ENCODE measurements around the gene RND1.
"Not testable (repeated sequence)": the region's sequence is repeated elsewhere in the genome, so short reads cannot be mapped to it uniquely, and the experiment has no call there.

RND1 gene

GRCh38 chr12:48865281-48866051, at the start of gene RND1:
RND1 (minus strand) TSS chr12:48865870; CDS start chr12:48865767, 103 bp downstream.
- peak; percentile 90 for DNase-seq

- no peak for DNase-seq
These were observed 44.5 kb upstream of the RND1 start for GRCh38 chr12:48910196-48910595.

- DNase-seq: not testable (repeated sequence)
These were observed 44.0 kb upstream of the RND1 start for GRCh38 chr12:48909698-48910097.

GRCh38 chr12:48907245-48907644, 41.6 kb upstream of the RND1 start:
- DNase-seq: no peak

- DNase-seq: peak; percentile 66
These were observed 38.3 kb upstream of the RND1 start for GRCh38 chr12:48903982-48904411.

- no peak for DNase-seq
These were observed 37.8 kb upstream of the RND1 start for GRCh38 chr12:48903363-48903981.

- DNase-seq: no peak
These were observed 35.6 kb upstream of the RND1 start for GRCh38 chr12:48901278-48901677.

- DNase-seq: no peak
These were observed 34.0 kb upstream of the RND1 start for GRCh38 chr12:48899651-48900050.

- no peak for DNase-seq
These were observed 28.6 kb upstream of the RND1 start for GRCh38 chr12:48894271-48894670.

GRCh38 chr12:48890657-48891418, 25.2 kb upstream of the RND1 start:
- DNase-seq: peak; percentile 14

GRCh38 chr12:48889679-48890078, 24.0 kb upstream of the RND1 start:
- DNase-seq: no peak

- DNase-seq: no peak
These were observed 17.9 kb upstream of the RND1 start for GRCh38 chr12:48883305-48884161.

GRCh38 chr12:48882972-48883304, 17.3 kb upstream of the RND1 start:
- no peak for DNase-seq

GRCh38 chr12:48882315-48882687, 16.6 kb upstream of the RND1 start:
- DNase-seq: no peak

GRCh38 chr12:48881686-48882314, 16.1 kb upstream of the RND1 start:
- no peak for DNase-seq

GRCh38 chr12:48880647-48881046, 15.0 kb upstream of the RND1 start:
- DNase-seq: no peak

GRCh38 chr12:48878548-48878947, 12.9 kb upstream of the RND1 start:
- DNase-seq: no peak

- DNase-seq: no peak
These were observed 10.4 kb upstream of the RND1 start for GRCh38 chr12:48875944-48876515.

- not testable (repeated sequence) for DNase-seq
These were observed 7.9 kb upstream of the RND1 start for GRCh38 chr12:48873534-48873933.

- no peak for DNase-seq
These were observed 7.4 kb upstream of the RND1 start for GRCh38 chr12:48873096-48873495.

GRCh38 chr12:48869191-48869590, 3.5 kb upstream of the RND1 start:
- no peak for DNase-seq

- DNase-seq: no peak
These were observed 2.8 kb upstream of the RND1 start for GRCh38 chr12:48868451-48868850.
